Activated naive CD4-positive, alpha-beta T cell treated with anti-CD3 and anti-CD28 coated beads, Interleukin-2, amount 50 U/mL, for 16 hours (primary cell): ENCODE data around the gene TBC1D25.
A peak's percentile ranks its signal among the peaks of the same experiment; 100 is the strongest.
"Not testable (repeated sequence)": the region's sequence is repeated elsewhere in the genome, so short reads cannot be mapped to it uniquely, and the experiment has no call there.

ENCODE experiments used
- DNase-seq: peaks from one replicate; pipeline ENCODE4 v3.0.0-alpha.2; 2020

Gene TBC1D25

DNA sequence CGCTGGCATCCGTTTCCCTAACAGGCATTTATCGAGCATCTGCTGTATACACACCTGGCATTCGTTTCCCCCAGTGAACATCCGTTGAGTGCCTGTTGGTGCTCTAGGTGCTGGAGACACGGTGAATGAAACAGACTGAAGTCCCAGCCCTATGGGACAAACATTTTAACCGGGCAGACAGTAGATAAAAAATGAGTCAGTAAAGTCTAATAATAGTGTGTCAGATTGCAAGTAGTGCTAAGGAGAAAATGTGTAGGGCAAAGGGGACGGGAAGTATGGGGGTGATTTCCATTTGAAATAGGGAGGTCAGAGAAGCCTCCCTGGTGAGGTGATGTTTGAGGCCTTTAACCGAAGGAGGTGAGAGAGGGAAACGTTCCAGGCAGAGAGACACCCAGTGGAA is 23.2 kb upstream of the TBC1D25 start:
- DNase-seq = no peak

- DNase-seq = no peak
Measured at GRCh38 chrX:48516987-48517386, 22.5 kb upstream of the TBC1D25 start.

- DNase-seq = not testable (repeated sequence)
Measured at GRCh38 chrX:48519481-48519880, 20.0 kb upstream of the TBC1D25 start.

DNA sequence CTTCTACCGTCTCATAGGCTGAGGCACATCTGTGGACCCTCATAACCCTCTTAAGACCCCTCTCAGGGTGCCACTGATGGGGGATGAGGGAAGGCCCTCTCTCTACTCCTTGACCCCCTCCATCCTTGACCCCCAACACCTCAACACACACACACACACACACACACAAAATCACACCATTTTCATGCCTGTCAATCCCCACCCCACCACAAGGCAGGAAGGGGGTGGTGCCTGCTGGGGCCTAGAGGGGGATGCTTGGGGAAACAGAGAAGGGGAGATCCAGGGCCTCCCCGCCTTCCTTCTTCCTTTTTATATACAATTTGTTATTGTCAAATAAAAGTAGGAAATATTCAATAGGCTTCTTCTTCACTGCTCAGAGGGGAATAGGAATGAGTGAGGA is 19.1 kb upstream of the TBC1D25 start:
- no peak for DNase-seq

- no peak for DNase-seq
Measured at GRCh38 chrX:48520976-48521352, 18.6 kb upstream of the TBC1D25 start.

DNA sequence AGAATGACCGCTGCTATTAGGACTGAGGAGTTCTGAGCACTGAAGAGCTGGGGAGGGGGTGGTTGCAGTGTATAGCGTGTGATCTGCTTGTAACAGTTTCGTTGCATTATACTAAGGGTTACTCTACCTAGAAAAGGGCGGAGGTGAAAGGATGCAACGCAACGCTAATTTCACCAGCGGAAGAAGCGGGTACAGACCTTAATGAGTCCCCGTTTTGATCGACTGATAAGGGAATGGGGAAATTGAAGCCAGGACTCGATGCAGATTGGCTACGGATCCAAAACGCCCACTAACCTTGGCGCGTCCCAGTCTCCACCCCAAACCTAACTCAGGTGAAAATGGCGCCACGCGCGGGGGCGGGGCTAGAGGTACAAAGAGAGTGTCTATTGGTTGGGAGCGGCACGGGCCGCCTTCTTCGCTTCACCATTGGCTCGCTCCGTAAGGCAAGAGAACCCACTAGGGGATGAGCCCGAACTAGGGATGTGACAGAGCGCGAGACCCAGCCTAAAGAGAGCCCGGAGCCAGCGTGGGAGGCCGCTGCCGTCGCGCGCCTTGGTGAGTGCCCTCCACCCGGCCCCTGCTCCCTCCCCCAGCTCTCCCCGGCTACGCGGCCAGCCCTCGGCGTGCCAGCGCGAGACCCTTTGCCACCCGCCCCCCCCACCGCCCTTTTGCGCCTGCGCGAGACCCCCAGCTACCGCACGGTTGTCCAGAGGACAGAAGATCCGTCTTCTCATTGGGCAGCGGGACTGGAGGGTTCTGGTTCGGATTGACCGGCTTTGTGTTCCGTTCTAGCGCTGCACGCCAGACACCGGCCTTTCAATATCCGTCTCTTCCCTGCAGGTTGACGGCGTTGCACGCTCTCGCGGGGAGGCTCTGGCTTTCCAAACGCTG is 17.9 kb upstream of the TBC1D25 start, which contains the start of gene EBP:
Gene EBP (plus strand): TSS at position 456 of the 891 bp plus-strand sequence. CDS start 1,964 bp downstream, outside the sequence.
- peak; percentile 94 for DNase-seq

DNA sequence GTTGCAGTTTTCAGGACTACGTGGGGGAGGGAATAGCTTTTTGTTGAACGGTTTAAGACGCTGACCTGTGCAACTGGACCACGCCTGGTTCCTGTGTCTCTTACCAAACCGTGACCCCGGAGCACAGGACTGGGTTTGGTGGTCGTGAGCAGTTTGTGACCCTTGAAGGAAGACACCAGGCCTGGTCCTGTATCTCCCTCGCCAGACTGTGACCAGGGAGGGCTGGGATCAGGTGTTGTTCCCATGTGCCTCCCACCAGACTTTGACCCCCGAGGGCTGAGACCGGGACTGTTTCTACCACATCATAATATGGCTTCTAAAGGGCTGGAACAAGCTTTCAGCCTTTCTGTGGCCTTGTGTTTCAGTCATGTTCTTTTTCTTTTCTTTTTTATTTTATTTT is 17.2 kb upstream of the TBC1D25 start:
- no peak for DNase-seq

GRCh38 chrX:48523682-48524081 is 15.8 kb upstream of the TBC1D25 start:
- no peak for DNase-seq

GRCh38 chrX:48525853-48526252 is 13.7 kb upstream of the TBC1D25 start:
- not testable (repeated sequence) for DNase-seq

DNA sequence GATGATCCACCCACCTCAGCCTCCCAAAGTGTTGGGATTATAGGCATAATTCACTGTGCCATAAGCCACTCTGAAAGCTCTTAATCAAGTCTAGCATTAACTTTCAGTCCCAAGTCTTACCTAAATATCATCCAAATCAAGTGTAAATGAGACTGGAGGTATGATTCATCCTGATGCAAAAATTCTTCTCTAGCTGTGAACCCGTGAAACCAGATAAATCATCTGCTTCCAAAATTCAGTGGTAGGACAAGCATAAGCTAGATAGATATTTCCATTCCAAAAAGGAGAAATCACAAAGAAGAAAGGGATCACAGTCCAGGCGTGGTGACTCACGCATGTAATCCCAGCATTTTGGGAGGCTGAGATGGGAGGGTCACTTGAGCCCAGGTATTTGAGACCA is 8.8 kb upstream of the TBC1D25 start:
- no peak for DNase-seq

- DNase-seq = no peak
Measured at GRCh38 chrX:48531358-48531959, 8.1 kb upstream of the TBC1D25 start.

- DNase-seq = no peak
Measured at GRCh38 chrX:48532161-48532560, 7.4 kb upstream of the TBC1D25 start.

- DNase-seq = no peak
Measured at GRCh38 chrX:48533165-48533564, 6.3 kb upstream of the TBC1D25 start.

- DNase-seq = no peak
Measured at GRCh38 chrX:48538641-48539344, 721 bp upstream of the TBC1D25 start.

GRCh38 chrX:48540028-48540375 is 488 bp downstream of the TBC1D25 start:
- DNase-seq = peak; percentile 56

DNA sequence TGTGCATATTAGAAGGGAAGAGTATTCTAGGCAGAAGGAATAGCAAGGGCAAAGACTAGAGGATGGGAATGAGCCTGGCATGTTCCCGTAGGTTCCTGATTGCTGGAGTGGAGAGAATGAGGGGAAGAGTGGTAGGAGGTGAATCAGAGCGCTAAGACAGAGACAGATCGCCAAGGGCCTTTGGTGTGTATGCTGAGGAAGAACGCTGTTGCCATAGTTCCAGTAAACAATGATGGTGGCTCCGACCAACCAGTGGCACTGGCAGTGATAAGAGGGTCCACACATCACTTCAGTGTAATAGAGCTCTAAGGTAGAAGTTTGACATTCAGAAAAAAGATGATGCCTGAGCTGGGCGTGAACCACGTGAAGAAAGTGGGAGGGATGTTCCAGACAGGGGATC is 966 bp downstream of the TBC1D25 start:
- DNase-seq = no peak

- DNase-seq = no peak
Measured at GRCh38 chrX:48541140-48541814, 1.8 kb downstream of the TBC1D25 start.

GRCh38 chrX:48548871-48549270 is 9.4 kb downstream of the TBC1D25 start:
- no peak for DNase-seq

DNA sequence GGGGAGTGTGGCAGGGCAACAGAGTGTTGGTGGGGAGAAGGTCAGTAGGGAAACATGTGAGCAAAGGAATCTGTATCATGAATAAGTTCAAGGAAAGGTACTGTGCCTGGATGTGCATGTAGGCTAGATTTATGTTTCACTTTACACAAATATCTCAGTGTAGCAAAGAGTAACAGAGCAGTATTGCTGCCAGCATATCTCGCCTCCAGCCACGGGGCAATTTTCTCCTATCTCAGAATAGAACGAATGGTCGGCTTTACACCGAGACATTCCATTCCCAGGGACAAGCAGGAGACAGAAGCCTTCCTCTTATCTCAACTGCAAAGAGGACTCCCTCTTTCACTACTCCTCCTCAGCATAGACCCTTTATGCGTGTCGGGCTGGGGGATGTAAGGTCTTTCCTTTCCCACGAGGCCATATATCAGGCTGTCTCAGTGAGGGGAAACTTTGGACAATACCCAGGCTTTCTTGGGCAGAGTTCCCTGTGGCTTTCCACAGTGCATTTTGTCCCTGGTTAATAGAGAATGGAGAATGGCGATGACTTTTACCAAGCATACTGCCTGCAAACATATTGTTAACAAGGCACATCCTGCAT is 16.3 kb downstream of the TBC1D25 start:
- not testable (repeated sequence) for DNase-seq

DNA sequence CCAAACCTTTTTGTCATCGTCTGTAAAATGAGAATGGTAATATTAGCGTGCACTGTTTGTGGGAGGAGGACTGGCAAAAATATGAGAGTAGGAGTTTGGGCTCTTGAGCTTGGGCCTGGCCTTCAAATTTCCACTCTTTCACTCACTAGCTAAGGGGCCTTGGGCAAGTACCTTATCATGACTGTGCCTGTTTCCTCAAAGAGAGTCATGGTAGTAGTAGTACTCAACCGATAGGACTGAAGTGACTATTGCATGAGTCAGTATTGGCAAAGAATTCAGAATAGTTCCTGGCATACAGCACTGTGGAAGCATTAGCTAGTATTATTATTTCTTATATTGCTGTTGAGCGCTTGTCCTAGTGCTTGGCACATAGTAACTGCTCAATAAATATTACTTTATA is 18.8 kb downstream of the TBC1D25 start:
- DNase-seq = no peak

GRCh38 chrX:48559636-48560035 is 20.1 kb downstream of the TBC1D25 start:
- no peak for DNase-seq

DNA sequence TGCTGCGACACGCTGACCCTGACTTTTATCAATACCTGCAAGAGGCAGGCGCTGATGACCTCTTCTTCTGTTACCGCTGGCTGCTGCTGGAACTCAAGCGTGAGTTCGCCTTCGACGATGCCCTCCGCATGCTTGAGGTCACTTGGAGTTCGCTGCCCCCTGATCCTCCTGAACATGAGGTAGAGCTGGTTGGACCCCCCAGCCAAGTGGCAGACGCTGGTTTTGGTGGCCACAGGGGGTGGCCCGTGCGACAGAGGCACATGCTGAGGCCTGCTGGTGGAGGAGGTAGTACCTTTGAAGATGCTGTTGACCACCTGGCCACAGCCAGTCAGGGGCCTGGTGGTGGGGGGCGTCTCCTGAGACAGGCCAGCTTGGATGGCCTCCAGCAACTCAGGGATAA is 20.5 kb downstream of the TBC1D25 start:
- DNase-seq = no peak

- no peak for DNase-seq
Measured at GRCh38 chrX:48560681-48561080, 21.2 kb downstream of the TBC1D25 start.
